NCI-H1436 (cell line): ENCODE results near the gene DGLUCY.
"Not testable (repeated sequence)": the region's sequence is repeated elsewhere in the genome, so short reads cannot be mapped to it uniquely, and the experiment has no call there.

Experiments
- DNase-seq: peaks from one replicate; lab custom pipeline; 2025; lab: John Stamatoyannopoulos, UW

Gene DGLUCY

GRCh38 chr14:91258011-91258618 lies 144.2 kb downstream of the DGLUCY start:
- DNase-seq: no peak

- no peak for DNase-seq
These were observed 145.0 kb downstream of the DGLUCY start for GRCh38 chr14:91258876-91259275.

- DNase-seq: no peak
These were observed 147.2 kb downstream of the DGLUCY start for GRCh38 chr14:91261115-91261514.

GRCh38 chr14:91261986-91262549 lies 148.2 kb downstream of the DGLUCY start:
- no peak for DNase-seq

GRCh38 chr14:91263329-91263728 lies 149.5 kb downstream of the DGLUCY start:
- no peak for DNase-seq

- DNase-seq: no peak
These were observed 150.6 kb downstream of the DGLUCY start for GRCh38 chr14:91264151-91265150.

GRCh38 chr14:91265404-91265803 lies 151.5 kb downstream of the DGLUCY start:
- no peak for DNase-seq

- DNase-seq: not testable (repeated sequence)
These were observed 152.4 kb downstream of the DGLUCY start for GRCh38 chr14:91266276-91266675.

- no peak for DNase-seq
These were observed 154.1 kb downstream of the DGLUCY start for GRCh38 chr14:91267965-91268437.

- DNase-seq: no peak
These were observed 155.5 kb downstream of the DGLUCY start for GRCh38 chr14:91269076-91269991.

GRCh38 chr14:91270188-91270587 lies 156.3 kb downstream of the DGLUCY start:
- no peak for DNase-seq

GRCh38 chr14:91270619-91271018 lies 156.7 kb downstream of the DGLUCY start:
- DNase-seq: no peak

- no peak for DNase-seq
These were observed 157.8 kb downstream of the DGLUCY start for GRCh38 chr14:91271639-91272038.

- no peak for DNase-seq
These were observed 158.7 kb downstream of the DGLUCY start for GRCh38 chr14:91272341-91273272.

- no peak for DNase-seq
These were observed 159.5 kb downstream of the DGLUCY start for GRCh38 chr14:91273273-91273884.

GRCh38 chr14:91273885-91274273 lies 160.0 kb downstream of the DGLUCY start:
- DNase-seq: no peak

GRCh38 chr14:91274796-91275195 lies 160.9 kb downstream of the DGLUCY start:
- DNase-seq: no peak
